ENCODE data around the gene COMMD3. TPM values are rescaled to one million over a fixed set of nuclear protein-coding genes. Genes with fewer than 3 reads are reported as not detected.

Gene COMMD3
- total and polyA plus RNA-seq, 9 of the 15 experiments (the other 6 are each of a cell fraction or from before 2014, with no cell fraction given): 50.7 to 217 (median 80.1) TPM

- TF ChIP-seq RREB1 (CRISPR knock-in tag; IDR thresholded peaks at IDR 0.05): no peak
- no peak for TF ChIP-seq ZSCAN32 (CRISPR knock-in tag; IDR thresholded peaks at IDR 0.05)
- TF ChIP-seq ZNF134 (CRISPR knock-in tag; conservative IDR thresholded peaks at IDR 0.05): no peak
- TF ChIP-seq E2F5 (CRISPR knock-in tag; IDR thresholded peaks at IDR 0.05): no peak
- TF ChIP-seq CHD4 (IDR thresholded peaks at IDR 0.05; ENCODE audit: insufficient read depth, insufficient replicate concordance, low read depth, low read length, poor library complexity, severe bottlenecking): no peak
- no peak for TF ChIP-seq CSDE1 (IDR thresholded peaks at IDR 0.05)
- no peak for TF ChIP-seq ZBTB5 (IDR thresholded peaks at IDR 0.05)
- no peak for TF ChIP-seq NUFIP1 (IDR thresholded peaks at IDR 0.05; ENCODE audit: partially characterized antibody)
- no peak for TF ChIP-seq ZNF785 (CRISPR knock-in tag; IDR thresholded peaks at IDR 0.05)
- TF ChIP-seq RB1 (IDR thresholded peaks at IDR 0.05; ENCODE audit: low read depth): no peak; the same call in 1 of the 2 replicates
- peak; percentile 88 to 90 for TF ChIP-seq FOXK2 (conservative IDR thresholded peaks at IDR 0.05 in 1 of 2, IDR thresholded peaks at IDR 0.05 in 1 of 2; ENCODE audit: low read depth in 2 of 2)
- no peak for TF ChIP-seq FOXJ3 (CRISPR knock-in tag; IDR thresholded peaks at IDR 0.05)
- TF ChIP-seq POU5F1 (IDR thresholded peaks at IDR 0.05; ENCODE audit: borderline replicate concordance, low read depth, low read length, partially characterized antibody): peak; percentile 3
- TF ChIP-seq FOXA3 (CRISPR knock-in tag; conservative IDR thresholded peaks at IDR 0.05 in 1 of 2, IDR thresholded peaks at IDR 0.05 in 1 of 2): peak; percentile 88 to 93
- TF ChIP-seq ZNF780A (CRISPR knock-in tag; IDR thresholded peaks at IDR 0.05): no peak
Observed at GRCh38 chr10:22316286-22317075, at the start of gene COMMD3 (continued).

Measured in K562 (cell line).